SK-N-SH (cell line): ENCODE measurements around the gene DOCK10. TPM values are rescaled to one million over a fixed set of nuclear protein-coding genes. Genes with fewer than 3 reads are reported as not detected.

Experiments used
- CTCF ChIA-PET: fragments of 300-600, 350-600 bp; formaldehyde crosslinking; extraction: SDS; loops from one replicate; lab custom pipeline; 2021; lab: Yijun Ruan, JAX
- POLR2A ChIA-PET: fragments of 350-600 bp; sonication (Branson Sonifier 250); formaldehyde crosslinking; extraction: SDS; loops from one replicate; lab custom pipeline; 2020; ENCODE audit warnings: antibody characterized with exemption, inconsistent platforms; lab: Yijun Ruan, JAX
- DNase-seq: peaks from one replicate; pipeline ENCODE4 v3.0.0; 2012
- H2AFZ ChIP-seq: fragments of 200-600 bp; sonication (generic); 2 replicates; pipeline ENCODE4 v1.8.1; 2016; ENCODE audit warnings: antibody characterized with exemption, mild to moderate bottlenecking, low read depth
- H3F3A ChIP-seq: fragments of 200-600 bp; sonication (generic); replicated peaks from 2 replicates; pipeline ENCODE3; 2016; ENCODE audit warnings: antibody characterized with exemption, mild to moderate bottlenecking; ENCODE audit not compliant: insufficient read depth
- H3K27ac ChIP-seq, 2 experiments: fragments of 200-500 bp in 1 of 2; fragments of 200-600 bp in 1 of 2; sonication (Bioruptor generic) in 1 of 2; sonication (generic), shearing (Covaris generic) in 1 of 2; 2 replicates each; pipeline versions ENCODE4 v1.5.1 to v1.6.1; 2014 to 2016; ENCODE audit warnings: low read depth in 2 of 2, inconsistent platforms in 1 of 2, low read length in 1 of 2, mild to moderate bottlenecking in 1 of 2, mixed read lengths in 1 of 2
- H3K27me3 ChIP-seq: fragments of 200-600 bp; sonication (generic), shearing (Covaris generic); 2 replicates; pipeline ENCODE4 v1.6.1; 2016; ENCODE audit warnings: mixed run types; ENCODE audit not compliant: insufficient read depth
- H3K36me3 ChIP-seq, 2 experiments: fragments of 200-500 bp in 1 of 2; fragments of 200-600 bp in 1 of 2; sonication (Bioruptor generic) in 1 of 2; sonication (generic) in 1 of 2; replicated peaks in 1 of 2; 2 replicates each; pipeline versions ENCODE3 to v1.5.1; 2014 to 2016; ENCODE audit warnings: low read length in 1 of 2, mild to moderate bottlenecking in 1 of 2; ENCODE audit not compliant: insufficient read depth in 2 of 2, control insufficient read depth in 1 of 2
- H3K4me1 ChIP-seq, 2 experiments: fragments of 200-500 bp in 1 of 2; fragments of 200-600 bp in 1 of 2; sonication (Bioruptor generic) in 1 of 2; sonication (generic), shearing (Covaris generic) in 1 of 2; 2 replicates each; pipeline versions ENCODE4 v1.5.1 to v1.6.1; 2014 to 2016; ENCODE audit warnings: low read depth in 1 of 2, low read length in 1 of 2, mixed run types in 1 of 2; ENCODE audit not compliant: insufficient read depth in 2 of 2, control insufficient read depth in 1 of 2
- H3K4me2 ChIP-seq: fragments of 200-600 bp; sonication (generic), shearing (Covaris generic); 2 replicates; pipeline ENCODE4 v1.6.1; 2017; ENCODE audit warnings: mixed run types
- H3K4me3 ChIP-seq, 2 experiments: fragments of 200-500 bp in 1 of 2; fragments of 200-600 bp in 1 of 2; sonication (Bioruptor generic) in 1 of 2; sonication (generic), shearing (Covaris generic) in 1 of 2; 2 replicates each; pipeline versions ENCODE4 v1.5.1 to v1.8.1; 2014 to 2016; ENCODE audit warnings: low read depth in 2 of 2, inconsistent platforms in 1 of 2, low read length in 1 of 2, mild to moderate bottlenecking in 1 of 2, mixed read lengths in 1 of 2, moderate library complexity in 1 of 2
- H3K79me2 ChIP-seq: fragments of 200-600 bp; sonication (generic); 2 replicates; pipeline ENCODE4 v1.8.1; 2017; ENCODE audit warnings: mild to moderate bottlenecking; ENCODE audit not compliant: insufficient read depth
- H3K9ac ChIP-seq: fragments of 200-600 bp; sonication (generic); 2 replicates; pipeline ENCODE4 v1.6.1; 2017; ENCODE audit warnings: mixed run types
- H3K9me2 ChIP-seq: fragments of 200-600 bp; sonication (generic); 2 replicates; pipeline ENCODE4 v1.6.1; 2017; ENCODE audit warnings: mixed run types
- H3K9me3 ChIP-seq: fragments of 200-600 bp; sonication (generic); 2 replicates; pipeline ENCODE4 v1.6.1; 2017; ENCODE audit warnings: mixed run types, mild to moderate bottlenecking, moderate library complexity
- H4K20me1 ChIP-seq: fragments of 200-600 bp; sonication (generic); 2 replicates; pipeline ENCODE4 v1.6.1; 2017; ENCODE audit warnings: mild to moderate bottlenecking, mixed run types; ENCODE audit not compliant: insufficient read depth
- CTCF ChIP-seq: fragments of 200-600 bp; sonication (generic); IDR thresholded peaks from 2 replicates; pipeline ENCODE4 v1.6.1; 2017; ENCODE audit warnings: antibody characterized with exemption, mild to moderate bottlenecking, moderate library complexity
- EZH2phosphoT487 ChIP-seq: fragments of 200-600 bp; sonication (generic); IDR thresholded peaks from 2 replicates; pipeline ENCODE4 v1.6.1; 2017; ENCODE audit warnings: low read depth, mixed run types, mild to moderate bottlenecking, antibody characterized with exemption, moderate library complexity, borderline replicate concordance
- FOSL2 ChIP-seq: IDR thresholded peaks from 2 replicates; pipeline ENCODE4 v1.4.0; 2012; ENCODE audit warnings: low read depth, mild to moderate bottlenecking, moderate library complexity, borderline replicate concordance
- GABPA ChIP-seq: IDR thresholded peaks from 2 replicates; pipeline ENCODE4 v1.4.0; 2012; ENCODE audit warnings: low read depth, mild to moderate bottlenecking
- GATA2 ChIP-seq: sonication (generic); formaldehyde crosslinking; IDR thresholded peaks from 2 replicates; pipeline ENCODE4 v1.5.0; 2020; ENCODE audit warnings: mild to moderate bottlenecking, missing genetic modification reagents
- MAX ChIP-seq: IDR thresholded peaks from 2 replicates; pipeline ENCODE4 v1.4.0; 2012; ENCODE audit warnings: low read depth
- MXI1 ChIP-seq: IDR thresholded peaks from 2 replicates; pipeline ENCODE4 v1.6.1; 2012; ENCODE audit warnings: mild to moderate bottlenecking, low read depth, low read length, improper control_type of control experiment
- NFIC ChIP-seq: IDR thresholded peaks from 2 replicates; pipeline ENCODE4 v1.4.0; 2012; ENCODE audit warnings: borderline replicate concordance
- NRF1 ChIP-seq: IDR thresholded peaks from 2 replicates; pipeline ENCODE4 v1.6.1; 2012; ENCODE audit warnings: low read depth, mild to moderate bottlenecking, low read length
- POLR2AphosphoS5 ChIP-seq: IDR thresholded peaks from 2 replicates; pipeline ENCODE4 v1.6.1; 2012; ENCODE audit warnings: low read depth, low read length
- SIN3A ChIP-seq: IDR thresholded peaks from 2 replicates; pipeline ENCODE4 v1.6.1; 2012; ENCODE audit warnings: low read depth, mild to moderate bottlenecking, low read length, moderate library complexity, borderline replicate concordance
- SMC3 ChIP-seq: IDR thresholded peaks from 2 replicates; pipeline ENCODE4 v1.6.1; 2012; ENCODE audit warnings: low read depth, low read length, improper control_type of control experiment
- USF1 ChIP-seq: IDR thresholded peaks from 2 replicates; pipeline ENCODE4 v1.4.0; 2012; ENCODE audit warnings: low read depth, borderline replicate concordance
- USF2 ChIP-seq: fragments of 150-350 bp; IDR thresholded peaks from 2 replicates; pipeline ENCODE4 v1.6.1; 2017; ENCODE audit warnings: antibody characterized with exemption, low read length, low read depth, borderline replicate concordance
- YY1 ChIP-seq: IDR thresholded peaks from 2 replicates; pipeline ENCODE4 v1.4.0; 2012; ENCODE audit warnings: low read depth, mild to moderate bottlenecking
- WGBS: methylation state at CpG from one replicate; pipeline ENCODE4 v1.1.6; 2017; ENCODE audit warnings: low lambda C conversion rate; 5-methylcytosine and 5-hydroxymethylcytosine counted together
- polyA plus RNA-seq, 3 experiments: library from polyadenylated mRNA; depleted of rRNA; stranded (reverse); fragments of >200 nt; gene quantifications; 2 replicates each; pipeline ENCODE4 v1.2.3, GENCODE V29; 2012

Gene DOCK10
- polyA plus RNA-seq, 1 of the 3 experiments (the other 2 are of a cell fraction): 24.1 TPM

GRCh38 chr2:224753743-224754540 is 288.3 kb downstream of the DOCK10 start:
- H2AFZ ChIP-seq: no peak overlapping the region
- no peaks in the 10 kb centered on the region for H3K4me1 ChIP-seq
- peaks cover 2 to 12% of the 10 kb centered on the region in 2 experiments for H3K36me3 ChIP-seq
- H3K4me2 ChIP-seq: no peak overlapping the region
- no peak overlapping the region for H3K9ac ChIP-seq
- ChIA-PET CTCF (interaction anchor here (1.2 kb wide), 1 partner anchor 103 kb away, joined by 3 read pairs; no protein-coding TSS in a partner anchor), POLR2A (no interaction called here)
- no peaks in the 10 kb centered on the region for H3F3A ChIP-seq
- no peaks in the 10 kb centered on the region for H4K20me1 ChIP-seq
- DNase-seq: no peak
- H3K9me3 ChIP-seq: 0 out of 2 replicates have a peak, but pooled peaks cover 6% of the 10 kb centered on the region
- WGBS: 46% methylated on average over 1 of the region's 1 CpG
- TF ChIP-seq SIN3A: no peak
- TF ChIP-seq GABPA: no peak
- TF ChIP-seq USF2: no peak
- no peak for TF ChIP-seq NRF1
- TF ChIP-seq MXI1: no peak
- no peak for TF ChIP-seq FOSL2
- no peak for TF ChIP-seq MAX
- no peak for TF ChIP-seq YY1
- no peak for TF ChIP-seq CTCF
- TF ChIP-seq POLR2AphosphoS5: no peak
- no peak for TF ChIP-seq NFIC
- no peak for TF ChIP-seq SMC3
- TF ChIP-seq EZH2phosphoT487: no peak
- no peak for TF ChIP-seq USF1
- TF ChIP-seq GATA2 (CRISPR knock-in tag): no peak
- no peak overlapping the region for H3K27ac ChIP-seq
- H3K4me3 ChIP-seq: no peak overlapping the region
- H3K27me3 ChIP-seq: no peaks in the 10 kb centered on the region
- H3K9me2 ChIP-seq: no peaks in the 10 kb centered on the region
- H3K79me2 ChIP-seq: no peaks in the 10 kb centered on the region
